Hematopoietic multipotent progenitor cell treated with erythropoietin and hydrocortisone succinate and interleukin-3 and kit ligand, for 15 days (in vitro differentiated cells): ENCODE measurements around the gene PKP4.
"Not testable (repeated sequence)": the region's sequence is repeated elsewhere in the genome, so short reads cannot be mapped to it uniquely, and the experiment has no call there.

Experiments
- DNase-seq: peaks from one replicate; pipeline ENCODE4 v3.0.0-alpha.2; 2015; ENCODE audit warnings: low spot score

PKP4 gene

DNA sequence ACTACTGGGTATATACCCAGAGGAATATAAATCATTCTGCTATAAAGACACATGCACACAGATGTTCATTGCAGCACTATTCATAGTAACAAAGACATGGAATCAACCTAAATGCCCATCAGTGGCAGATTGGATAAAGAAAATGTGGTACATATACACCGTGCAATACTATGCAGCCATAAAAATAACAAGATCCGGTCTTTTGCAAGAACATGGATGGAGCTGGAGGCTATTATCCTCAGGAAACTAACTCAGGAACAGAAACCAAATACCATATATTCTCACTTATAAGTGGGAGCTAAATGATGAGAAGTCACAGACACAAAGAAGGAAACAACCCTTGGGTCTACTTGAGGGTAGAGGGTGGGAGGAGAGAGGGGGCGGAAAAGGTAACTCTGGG lies 16.5 kb downstream of the PKP4 start:
- DNase-seq, result not testable (repeated sequence)

DNA sequence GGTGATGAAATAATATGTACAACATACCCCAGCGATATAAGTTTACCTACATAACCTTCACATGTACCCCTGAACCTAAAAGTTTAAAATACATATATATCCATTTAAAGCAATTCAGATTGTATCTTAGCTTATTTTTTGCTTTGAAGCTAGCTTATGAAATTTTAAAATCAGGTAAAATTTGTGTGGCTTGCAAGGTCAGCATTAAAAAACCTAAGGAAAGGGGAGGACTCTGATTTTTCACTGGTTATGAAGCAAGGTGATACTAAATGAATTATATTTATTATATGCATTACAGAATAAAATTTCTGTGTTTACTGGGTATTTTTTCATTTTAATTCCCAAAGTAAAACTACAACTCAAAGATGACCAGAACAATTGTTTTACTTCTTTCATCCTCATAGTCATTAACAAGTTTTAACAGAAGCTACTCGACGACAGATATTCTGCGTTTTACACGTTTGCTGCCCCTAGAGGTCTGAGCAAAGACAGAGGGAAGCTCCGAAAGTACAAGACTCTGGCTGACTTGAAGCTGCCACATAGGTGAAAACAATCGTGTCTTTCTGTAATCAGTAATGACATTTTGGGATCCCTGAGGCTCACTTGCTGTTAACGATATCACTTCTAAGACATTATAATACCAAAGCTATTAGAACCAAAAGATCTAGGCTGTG lies 17.1 kb downstream of the PKP4 start:
- DNase-seq, result no peak

DNA sequence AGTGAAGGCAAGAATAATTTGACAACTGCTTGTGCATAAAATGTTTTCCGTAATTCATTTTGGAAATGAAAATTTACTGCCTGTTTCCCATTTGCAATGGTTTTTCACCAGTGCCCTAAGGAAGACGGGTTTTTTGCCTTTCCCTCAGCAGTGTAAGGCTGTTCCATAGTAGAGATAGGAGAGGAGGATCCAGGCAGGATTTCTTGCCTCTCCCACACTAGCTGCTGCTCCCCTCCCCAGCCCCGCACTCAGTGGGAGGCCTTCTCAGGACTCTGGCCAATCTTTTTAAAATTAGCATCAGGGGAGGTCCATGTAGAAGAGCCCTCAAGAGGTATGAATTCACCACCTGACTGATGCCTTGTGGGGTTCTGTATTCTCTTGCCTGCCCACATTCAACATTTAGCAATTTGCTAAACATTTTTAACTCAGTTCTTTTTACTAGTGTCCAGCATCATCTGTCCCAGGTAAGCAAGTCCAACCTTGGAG lies 17.8 kb downstream of the PKP4 start:
- DNase-seq, result not testable (repeated sequence)

DNA sequence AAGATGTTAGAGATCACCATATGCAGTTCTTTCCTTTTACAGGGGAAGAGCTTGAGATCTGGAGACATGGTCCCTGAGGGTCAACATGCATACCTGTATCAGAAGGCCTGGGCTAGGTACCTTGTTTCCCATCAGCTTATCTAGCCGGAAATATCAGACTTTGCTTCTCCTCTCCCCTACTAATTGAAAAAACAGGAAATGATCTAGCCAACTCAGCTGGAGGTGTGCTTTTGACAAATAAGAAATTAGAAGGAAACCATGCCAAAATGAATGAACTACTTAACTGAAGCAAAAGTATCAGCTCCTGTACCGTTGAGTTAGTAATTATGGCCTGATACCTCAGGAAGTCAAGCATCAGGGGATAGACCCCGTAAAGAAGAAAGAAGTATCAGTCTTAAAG lies 20.4 kb downstream of the PKP4 start:
- no peak for DNase-seq

DNA sequence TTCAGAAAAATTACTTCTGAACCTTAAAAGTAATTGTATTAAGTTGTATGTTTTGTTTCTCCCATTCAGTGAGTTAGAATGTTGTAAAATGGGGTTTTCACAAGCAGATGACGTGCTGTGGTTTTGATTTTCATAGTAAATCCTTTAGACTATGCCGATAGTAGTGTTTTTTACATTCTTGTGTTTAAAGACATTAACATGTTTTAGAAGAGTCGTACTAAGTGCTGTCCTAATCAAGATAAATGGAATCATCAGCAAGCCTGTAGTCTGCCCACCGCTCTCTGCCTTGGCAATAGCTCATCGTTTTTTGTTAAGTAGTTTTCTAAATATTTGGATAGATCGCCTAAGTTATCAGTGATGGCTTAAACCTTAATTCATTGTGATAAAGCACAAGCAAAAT lies 21.5 kb downstream of the PKP4 start:
- DNase-seq, result no peak

DNA sequence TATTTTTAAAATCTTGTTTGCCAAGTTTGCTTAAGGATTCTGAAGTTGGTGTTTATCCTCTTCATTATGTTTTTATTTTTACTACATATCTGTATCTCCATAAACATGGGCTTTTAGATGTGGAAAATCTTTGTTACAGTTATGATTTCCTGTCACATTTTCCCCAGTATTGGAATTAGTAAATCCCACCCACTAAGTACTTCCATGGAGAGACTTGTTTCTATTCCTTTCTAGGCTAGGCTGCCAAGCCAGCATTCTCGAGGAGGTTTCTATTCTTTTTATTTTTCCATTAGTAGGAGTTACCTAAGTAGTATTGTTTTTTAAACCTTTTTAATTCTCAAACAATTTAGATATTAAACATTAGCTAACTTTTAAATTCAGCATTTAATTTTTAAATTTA lies 22.1 kb downstream of the PKP4 start:
- DNase-seq, result no peak

DNA sequence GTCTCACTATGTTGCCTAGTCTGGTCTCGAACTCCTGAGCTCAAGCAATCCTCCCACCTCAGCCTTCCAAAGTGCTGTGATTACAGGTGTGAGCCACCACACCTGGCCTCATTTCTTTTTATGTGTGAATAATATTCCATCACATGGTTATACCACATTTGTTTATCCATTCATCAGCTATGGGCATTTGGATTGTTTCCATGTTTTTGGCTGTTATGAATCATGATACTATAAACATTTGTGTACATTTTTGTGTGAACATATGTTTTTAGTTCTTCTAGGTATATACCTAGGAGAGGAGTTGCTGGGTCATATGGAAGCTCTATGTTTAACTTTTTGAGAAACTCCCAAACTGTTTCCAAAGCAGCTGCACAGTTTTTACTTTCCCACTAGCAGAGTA lies 24.4 kb downstream of the PKP4 start:
- no peak for DNase-seq

DNA sequence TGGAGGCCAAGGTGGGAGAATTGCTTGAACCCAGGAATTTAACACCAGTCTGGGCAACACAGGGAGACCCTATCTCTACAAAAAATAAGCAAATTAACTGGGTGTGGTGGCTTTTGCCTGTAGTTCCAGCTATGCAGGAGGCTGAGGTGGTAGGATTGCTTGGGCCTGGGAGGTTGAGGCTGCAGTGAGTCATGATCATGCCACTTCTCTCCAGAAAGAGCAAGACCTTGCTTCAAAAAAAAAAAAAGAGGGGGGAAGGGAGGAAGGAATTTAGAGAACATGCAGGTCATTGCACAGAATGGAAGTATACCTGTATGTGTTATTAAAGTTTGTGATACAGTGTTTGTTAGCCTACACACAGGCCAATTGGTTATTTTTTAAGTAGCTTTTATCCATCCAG lies 25.8 kb downstream of the PKP4 start:
- DNase-seq, result no peak

DNA sequence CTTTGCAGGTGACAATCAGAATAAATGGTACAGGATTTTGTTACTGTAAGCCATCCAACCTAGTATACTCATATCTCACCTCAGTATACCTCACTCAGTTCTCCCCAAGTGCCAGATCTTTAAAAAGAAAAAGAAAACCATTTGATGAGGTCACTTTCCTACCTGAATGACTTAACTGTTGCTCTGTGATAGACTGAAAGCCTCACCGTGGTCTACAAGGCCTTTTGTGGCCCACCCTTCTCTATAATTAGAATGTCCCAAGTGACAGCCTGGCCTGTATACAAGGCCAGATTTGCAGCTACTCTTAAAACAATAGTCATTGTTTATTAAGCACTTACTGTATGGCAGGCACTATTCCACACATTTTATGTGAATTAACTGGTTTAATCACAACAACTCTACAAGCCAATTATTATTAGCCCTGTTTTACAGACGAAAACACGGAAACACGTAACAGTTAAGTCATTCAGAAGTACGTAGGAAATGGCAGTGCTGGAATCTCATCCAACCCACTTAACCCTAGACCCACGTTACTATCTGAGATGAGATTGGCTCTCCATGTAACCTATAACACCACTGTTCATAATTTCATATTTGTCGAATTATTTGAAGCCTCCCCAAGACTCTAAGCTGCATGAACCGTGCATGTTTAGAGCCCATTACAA lies 28.3 kb downstream of the PKP4 start:
- DNase-seq, result no peak

DNA sequence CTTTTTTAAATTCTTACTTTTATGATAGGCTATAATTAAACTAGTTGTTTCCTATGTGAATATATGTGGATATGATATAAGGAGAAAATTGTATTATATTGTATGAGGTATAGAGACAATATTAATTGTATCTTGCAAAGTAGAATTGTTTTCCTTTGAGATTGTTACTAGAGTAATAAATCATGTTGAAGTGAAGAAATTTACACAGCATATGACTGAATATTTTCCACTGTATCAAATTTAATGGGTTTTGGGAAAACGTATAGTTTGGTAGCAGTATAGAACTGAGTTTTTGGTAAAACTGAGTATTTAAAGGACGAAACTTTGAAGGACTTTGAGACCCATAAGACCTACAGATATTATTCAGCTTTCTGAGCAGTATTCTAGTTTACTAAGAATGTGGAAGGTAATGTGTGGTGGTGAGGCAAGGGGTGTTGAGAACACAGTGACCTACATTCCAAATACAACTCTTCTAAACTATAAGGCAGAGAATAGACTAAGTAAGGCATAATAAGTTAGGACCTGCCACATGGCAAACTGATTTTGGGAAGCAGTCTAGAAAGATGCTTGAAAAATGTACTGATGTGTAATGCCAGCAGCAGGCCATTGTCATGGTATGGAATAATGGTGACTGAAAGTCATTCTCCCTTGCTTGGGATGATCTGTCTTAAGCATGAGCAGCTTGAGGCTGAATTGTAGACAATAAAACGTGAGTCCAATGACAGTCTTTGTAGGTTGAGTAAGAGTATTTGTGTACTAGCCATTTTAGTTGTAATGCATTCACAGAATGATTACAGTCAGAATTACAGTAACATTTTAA lies 29.6 kb downstream of the PKP4 start:
- no peak for DNase-seq

DNA sequence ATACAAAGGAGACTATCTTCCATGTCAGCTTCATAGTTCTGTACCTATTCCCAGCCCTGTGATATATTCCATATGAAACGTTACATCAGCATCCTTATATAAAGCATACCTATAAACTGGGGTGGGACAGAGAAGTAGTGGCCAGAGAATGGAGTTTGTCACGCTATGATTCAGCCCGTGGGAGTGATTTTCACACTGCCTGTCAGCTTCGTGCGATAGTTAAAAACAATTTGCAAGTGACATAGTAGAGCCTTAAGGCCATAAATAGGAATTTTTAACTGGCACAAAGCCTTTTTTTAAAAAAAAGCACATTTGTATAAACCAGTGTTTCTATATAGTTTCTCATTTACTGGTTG lies 30.2 kb downstream of the PKP4 start:
- DNase-seq, result no peak

DNA sequence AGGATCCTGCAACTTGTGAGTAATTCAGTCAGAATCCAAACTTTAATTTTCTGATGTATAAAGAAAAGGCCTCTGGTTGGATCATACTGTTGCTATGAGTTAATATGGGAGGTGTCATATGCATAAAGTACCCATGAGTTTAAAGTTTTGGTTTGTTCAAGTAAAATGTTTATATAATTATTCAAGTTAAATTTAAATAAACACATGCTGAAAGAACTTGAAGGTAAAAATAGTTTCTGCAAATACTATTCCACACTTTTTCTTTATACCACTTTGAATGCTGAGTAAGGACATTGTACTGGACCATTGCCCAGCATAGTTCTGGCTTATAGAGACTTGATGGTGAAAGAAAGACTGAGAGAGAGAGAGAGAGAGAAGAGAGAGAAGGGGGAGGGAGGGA lies 30.7 kb downstream of the PKP4 start:
- no peak for DNase-seq

DNA sequence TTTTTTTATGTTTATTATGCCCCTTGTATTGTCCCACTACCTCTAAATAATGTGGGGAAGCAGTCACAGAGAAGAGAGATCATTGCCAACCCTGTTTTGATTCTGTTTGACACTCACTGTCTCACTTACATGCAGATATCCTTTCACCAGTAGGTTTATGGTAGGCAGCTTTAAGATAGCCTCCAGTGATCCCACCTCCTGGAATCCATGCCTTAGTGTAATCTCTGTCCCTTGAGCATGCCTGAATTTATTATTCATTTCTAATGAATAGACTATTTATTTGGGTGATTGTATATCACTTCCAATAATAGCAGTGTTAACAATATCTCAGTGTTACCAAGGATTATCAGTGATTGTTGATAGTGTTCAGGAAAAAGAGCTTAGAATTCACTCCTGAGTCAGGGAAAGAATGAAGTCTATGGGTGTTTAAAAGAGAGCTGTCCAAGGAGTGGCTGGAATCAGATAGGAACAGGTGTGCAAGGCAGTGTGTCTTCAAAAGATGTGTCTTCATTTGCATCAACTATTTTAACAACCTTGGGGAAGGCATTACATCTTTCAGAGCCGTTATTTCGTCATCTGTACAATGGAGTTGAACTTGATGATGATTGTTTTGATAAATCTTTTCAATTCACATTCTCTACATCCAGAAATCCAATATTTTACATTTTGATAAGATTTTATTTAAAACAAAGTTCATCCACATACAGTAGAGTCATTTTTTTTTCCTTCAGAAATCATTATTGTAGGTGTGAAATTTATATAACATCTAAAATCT lies 31.9 kb downstream of the PKP4 start:
- DNase-seq, result no peak

DNA sequence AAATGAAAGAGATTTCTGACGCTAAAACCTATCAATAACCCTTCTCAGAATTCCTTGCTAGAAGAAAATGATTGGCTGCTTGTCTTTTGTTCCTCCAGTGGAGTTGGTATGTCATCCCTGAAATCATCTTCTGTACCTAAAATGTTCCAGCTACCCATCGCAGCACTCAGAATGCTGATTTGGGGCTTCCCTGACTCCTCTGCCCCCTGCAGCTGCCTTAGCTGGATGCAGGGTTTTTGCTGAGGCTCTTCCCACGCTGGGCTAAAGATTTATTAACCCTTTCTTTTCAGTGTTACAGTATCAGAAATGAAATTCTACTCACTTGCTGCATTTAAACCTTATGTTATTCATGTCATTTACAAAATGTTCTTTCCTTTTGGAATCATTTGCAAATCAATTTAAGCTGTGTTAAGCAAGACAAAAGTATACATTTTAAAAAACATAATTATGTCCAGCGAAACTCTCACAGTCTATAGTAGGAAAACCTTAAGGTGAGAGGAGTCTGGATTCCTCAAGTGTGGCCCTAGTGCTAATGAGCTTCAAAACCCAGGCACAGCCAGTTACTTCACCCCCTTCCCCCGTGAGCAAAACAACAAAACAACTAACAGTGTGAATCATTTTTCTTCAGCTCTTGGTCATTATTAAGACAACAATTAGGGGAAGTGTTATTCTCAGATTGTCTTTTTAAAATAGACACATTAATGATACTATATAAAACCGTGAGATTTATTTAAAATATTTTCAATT lies 32.8 kb downstream of the PKP4 start:
- DNase-seq, result no peak

DNA sequence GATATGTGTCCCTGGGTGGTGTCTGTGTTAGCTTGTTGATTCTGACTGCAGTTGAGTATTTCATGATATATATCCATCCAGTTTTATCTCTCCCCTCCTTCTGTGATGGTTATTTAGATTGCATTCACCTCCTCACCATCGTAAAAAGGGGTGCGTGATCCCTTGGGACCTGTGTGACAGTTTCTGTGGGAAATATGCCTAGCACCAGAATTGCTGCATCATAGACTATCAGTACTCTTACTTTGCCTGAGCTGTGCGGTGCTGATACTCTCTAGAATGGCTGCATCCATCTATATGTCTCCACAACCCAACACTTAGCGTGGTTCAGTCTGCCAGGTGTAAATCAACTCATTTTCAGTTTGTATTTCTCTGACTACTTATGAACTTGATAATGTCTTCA lies 34.3 kb downstream of the PKP4 start:
- DNase-seq, result no peak

DNA sequence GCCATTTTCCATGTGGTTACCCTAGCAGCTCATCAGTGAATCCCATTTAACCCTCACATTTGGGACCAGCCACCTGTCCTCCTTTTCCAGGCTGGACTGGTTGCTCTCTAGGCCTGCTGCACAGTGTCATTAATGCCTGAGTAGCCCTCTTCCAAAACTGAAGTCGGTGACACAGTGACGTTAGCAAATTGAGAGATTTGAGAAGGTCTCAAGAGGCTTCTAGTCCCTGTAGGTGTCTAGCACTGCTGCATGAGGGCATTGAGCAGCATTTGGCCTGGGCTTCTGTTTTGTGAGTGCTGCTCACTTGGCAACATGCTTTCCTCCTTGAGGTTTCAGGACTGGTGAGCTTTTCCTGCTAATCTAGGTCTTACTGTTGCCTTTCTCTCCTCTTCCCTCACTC lies 36.7 kb downstream of the PKP4 start:
- DNase-seq, result no peak

DNA sequence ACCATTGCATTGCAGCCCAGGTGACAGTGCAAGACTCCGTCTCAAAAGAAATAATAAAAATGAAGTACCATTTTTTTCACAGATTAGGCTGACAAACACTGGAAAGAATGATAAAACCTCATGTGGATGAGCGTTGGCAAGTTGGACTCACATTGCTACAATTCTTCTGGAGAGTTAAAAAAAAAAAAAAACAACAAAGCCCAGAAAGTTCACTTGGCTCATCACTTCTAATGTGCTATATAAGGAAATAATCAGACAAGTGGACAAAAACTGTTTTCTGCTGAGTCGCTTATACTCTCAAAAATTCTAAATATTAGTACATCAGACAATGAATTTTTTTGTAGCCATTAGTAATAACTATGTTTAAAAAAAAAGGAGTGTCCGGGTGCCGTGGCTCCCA lies 38.4 kb downstream of the PKP4 start:
- DNase-seq, result no peak

DNA sequence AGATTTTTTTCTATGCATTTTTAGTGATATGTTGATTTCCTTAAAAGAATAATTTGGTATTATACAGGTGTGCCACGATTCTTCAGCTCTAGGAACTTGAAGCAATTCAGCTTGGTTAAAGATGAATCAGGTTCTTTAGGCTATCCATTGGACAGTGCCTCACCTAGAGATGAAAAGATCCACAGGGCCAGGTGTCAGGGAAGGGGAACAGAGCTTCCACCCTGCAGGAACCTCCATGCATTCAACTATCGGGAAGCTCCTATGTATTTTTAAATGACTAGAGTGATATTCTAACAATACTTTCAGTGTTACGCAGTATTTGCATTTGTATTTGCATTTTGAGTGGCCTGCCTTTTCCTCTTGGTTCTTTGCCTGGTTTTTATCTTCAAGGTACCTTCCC lies 40.2 kb downstream of the PKP4 start:
- no peak for DNase-seq

DNA sequence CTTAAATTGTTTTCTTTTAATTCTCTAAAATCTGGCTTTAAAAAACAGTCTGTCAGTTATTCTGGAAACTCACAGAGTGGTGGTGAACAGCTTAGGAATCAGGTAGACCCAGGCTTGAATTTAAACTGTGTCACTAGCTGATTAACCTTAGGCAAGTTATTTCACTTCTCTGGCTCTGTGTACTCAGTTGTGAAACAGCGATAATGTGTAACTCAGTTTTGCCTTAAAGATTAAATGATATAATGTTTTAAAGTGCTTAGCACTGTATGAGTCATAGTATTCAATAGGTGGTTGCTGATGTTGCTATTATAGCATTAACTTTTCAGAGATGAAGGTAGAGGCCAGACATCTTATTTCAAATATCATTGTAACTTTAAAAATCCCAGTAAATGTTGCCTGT lies 40.7 kb downstream of the PKP4 start:
- DNase-seq, result no peak

DNA sequence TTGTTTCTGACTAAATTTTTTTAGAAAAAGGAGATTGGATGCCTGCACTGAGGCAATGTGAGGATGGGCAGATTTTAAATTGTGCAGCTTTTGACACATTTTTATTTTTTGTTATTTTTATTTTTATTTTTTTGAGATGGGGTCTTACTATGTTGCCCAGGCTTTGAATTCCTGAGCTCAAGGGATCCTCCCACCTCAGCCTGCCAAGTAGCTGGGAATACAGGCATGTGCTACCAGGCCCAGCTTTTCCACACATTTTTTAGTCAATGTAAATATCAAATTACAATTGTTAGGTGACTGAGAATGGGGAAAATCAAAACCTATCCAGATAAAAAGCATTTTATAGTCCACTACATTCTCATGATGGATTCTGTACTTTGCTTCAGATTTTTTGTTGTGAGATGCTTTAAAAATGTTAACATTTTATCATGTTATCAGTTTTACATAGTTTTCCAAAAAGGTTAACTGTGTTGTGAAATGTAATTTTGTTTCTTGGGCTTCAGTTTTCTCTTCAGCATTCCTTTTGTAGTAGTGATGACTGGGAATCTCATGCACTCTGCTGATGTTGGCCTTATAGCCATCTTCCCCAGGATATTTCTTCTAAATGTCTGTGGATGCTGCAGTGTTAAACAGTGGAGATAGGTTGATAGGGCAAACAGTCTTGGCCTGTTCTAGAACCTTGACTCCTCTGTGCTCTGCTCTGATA lies 41.4 kb downstream of the PKP4 start:
- DNase-seq, result no peak

DNA sequence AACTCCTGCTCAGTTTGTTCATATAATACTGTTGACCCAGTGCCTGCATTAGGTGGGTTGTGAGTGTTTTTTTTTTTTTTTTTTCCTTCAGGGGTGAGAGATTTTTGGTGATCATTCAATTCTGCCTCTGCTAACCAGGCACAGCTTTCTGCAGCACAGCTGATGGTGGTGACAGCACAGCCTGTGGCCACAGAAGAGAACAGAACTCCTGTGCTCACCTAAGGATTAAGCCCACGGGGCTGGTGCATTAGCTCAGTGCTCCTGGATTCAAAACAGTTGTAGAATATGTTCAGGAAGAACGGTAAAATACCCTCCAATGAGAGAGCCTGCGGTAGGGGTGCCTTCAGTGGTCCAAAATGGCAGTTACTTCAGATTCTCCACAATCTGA lies 42.0 kb downstream of the PKP4 start:
- no peak for DNase-seq
